GM12865 (cell line): ENCODE measurements around the gene EDAR.

Experiments used
- DNase-seq: peaks from one replicate; pipeline ENCODE4 v3.0.0; 2010; ENCODE audit warnings: low read depth
- H3K4me3 ChIP-seq: 2 replicates; pipeline ENCODE4 v1.5.1; 2011; ENCODE audit warnings: mild to moderate bottlenecking, low read depth, low read length, control low read depth
- TF ChIP-seq, protein P1 (sequence below): IDR thresholded peaks from 2 replicates; pipeline ENCODE4 v1.5.1; 2011; ENCODE audit warnings: low read length, control low read depth, low read depth, inconsistent platforms; ENCODE audit not compliant: insufficient read depth; ENCODE audit errors: missing control alignments

Gene EDAR

GRCh38 chr2:108935271-108935741 lies 53.7 kb downstream of the EDAR start:
- H3K4me3 ChIP-seq, result no peak overlapping the region
- DNase-seq, result no peak
- TF ChIP-seq, protein P1, sequence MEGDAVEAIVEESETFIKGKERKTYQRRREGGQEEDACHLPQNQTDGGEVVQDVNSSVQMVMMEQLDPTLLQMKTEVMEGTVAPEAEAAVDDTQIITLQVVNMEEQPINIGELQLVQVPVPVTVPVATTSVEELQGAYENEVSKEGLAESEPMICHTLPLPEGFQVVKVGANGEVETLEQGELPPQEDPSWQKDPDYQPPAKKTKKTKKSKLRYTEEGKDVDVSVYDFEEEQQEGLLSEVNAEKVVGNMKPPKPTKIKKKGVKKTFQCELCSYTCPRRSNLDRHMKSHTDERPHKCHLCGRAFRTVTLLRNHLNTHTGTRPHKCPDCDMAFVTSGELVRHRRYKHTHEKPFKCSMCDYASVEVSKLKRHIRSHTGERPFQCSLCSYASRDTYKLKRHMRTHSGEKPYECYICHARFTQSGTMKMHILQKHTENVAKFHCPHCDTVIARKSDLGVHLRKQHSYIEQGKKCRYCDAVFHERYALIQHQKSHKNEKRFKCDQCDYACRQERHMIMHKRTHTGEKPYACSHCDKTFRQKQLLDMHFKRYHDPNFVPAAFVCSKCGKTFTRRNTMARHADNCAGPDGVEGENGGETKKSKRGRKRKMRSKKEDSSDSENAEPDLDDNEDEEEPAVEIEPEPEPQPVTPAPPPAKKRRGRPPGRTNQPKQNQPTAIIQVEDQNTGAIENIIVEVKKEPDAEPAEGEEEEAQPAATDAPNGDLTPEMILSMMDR, result no peak

- H3K4me3 ChIP-seq, result no peak overlapping the region
- no peak for DNase-seq
- TF ChIP-seq, protein P1, result no peak
These were observed 54.3 kb downstream of the EDAR start for GRCh38 chr2:108934583-108935245.

DNA sequence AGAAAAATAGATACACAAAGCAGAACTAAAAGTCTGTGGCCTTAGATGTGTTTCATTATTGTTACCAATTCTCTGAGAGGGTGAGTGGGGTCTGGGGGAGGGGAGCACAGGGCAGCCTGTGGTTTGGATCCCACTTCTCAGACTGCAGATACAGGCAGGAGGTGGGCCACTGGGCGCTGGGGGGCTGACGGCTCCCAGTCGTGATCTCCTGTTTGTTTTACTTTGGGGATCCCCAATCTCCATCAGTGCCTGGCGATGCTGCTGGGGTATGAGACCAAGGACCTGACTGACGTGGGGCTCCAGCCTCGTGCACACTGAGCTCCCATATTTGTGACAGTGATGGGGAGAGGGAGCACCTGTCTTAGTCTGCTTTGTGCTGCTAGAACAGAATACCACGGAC lies 54.9 kb downstream of the EDAR start:
- no peak overlapping the region for H3K4me3 ChIP-seq
- DNase-seq, result no peak
- TF ChIP-seq, protein P1, result no peak

DNA sequence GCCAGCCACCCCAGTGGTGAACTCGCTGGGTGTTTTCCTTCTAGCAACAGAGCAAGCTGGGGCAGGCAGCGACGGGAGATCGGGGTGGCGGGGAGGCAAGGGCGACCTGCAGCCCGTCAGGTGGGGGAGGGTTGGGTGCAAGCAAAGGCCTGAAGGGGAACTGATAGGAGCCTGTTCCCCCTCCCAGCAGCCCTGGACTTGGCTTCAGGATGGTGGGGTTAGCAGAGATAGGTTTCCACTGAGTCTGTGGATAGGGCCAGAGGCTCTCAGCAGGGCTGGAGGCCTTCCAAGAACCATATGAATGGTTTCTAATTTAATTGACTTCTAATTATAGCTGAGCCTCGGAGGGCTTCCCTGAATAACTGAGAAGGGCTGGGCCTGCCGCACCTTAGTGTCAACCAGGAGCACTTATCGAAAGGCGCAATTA lies 55.3 kb downstream of the EDAR start:
- no peak overlapping the region for H3K4me3 ChIP-seq
- TF ChIP-seq, protein P1, result no peak
- DNase-seq, result no peak

GRCh38 chr2:108932736-108933332 lies 56.2 kb downstream of the EDAR start:
- no peak overlapping the region for H3K4me3 ChIP-seq
- no peak for DNase-seq
- TF ChIP-seq, protein P1, result no peak

GRCh38 chr2:108931372-108931771 lies 57.6 kb downstream of the EDAR start:
- no peak for DNase-seq
- no peak overlapping the region for H3K4me3 ChIP-seq
- TF ChIP-seq, protein P1, result no peak
